MM.1S (cell line): Measurements from ENCODE around the gene PDE3B.

Experiments
- CTCF ChIP-seq: fragments of 300-600 bp; sonication (generic); IDR thresholded peaks from 2 replicates; pipeline ENCODE4 v1.5.1; 2016; ENCODE audit warnings: antibody characterized with exemption, low read length, mixed read lengths
- EZH2phosphoT487 ChIP-seq: fragments of 300-600 bp; sonication (generic); IDR thresholded peaks from 2 replicates; pipeline ENCODE4 v1.6.1; 2018; ENCODE audit warnings: antibody characterized with exemption, low read length

GRCh38 chr11:14611939-14612338 lies 31.7 kb upstream of the PDE3B start:
- no peak for TF ChIP-seq CTCF
- TF ChIP-seq EZH2phosphoT487: no peak
